Measurements from ENCODE around the gene TCL1B. TPM values are rescaled to one million over a fixed set of nuclear protein-coding genes. Genes with fewer than 3 reads are reported as not detected.

TCL1B gene
- total RNA-seq, 1 donor from 2014 or later = not detected

DNA sequence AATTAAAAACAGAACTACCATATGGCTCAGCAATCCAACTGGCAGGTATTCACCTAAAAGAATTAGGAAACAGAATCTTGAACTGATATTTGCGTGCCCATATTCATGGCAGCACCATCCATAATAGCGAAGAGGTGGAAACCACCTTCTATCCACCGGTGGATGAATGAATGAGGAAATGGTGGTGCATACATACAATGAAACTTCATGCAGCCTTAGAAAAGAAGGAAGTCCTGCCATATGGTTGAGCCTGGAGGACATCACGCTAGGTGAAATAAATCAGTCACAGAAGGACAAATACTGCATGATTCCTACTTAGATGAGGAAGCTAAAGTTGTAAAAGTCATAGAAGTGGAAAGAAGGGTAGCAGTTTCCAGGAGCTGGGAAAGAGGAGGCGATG lies 21.1 kb downstream of the TCL1B start:
- DNase-seq (ENCODE audit: low read depth) (no peak), FAIRE-seq (no peak)
- Histone ChIP-seq H3K36me3 (ENCODE audit: control insufficient read depth, insufficient read depth, low read length) (no peaks in the 10 kb centered on the region), H3K27me3 (ENCODE audit: control insufficient read depth, insufficient read depth, low read length) (no peaks in the 10 kb centered on the region), H3K4me3 (ENCODE audit: low read depth, low read length) (no peak overlapping the region)
- TF ChIP-seq, protein P1, sequence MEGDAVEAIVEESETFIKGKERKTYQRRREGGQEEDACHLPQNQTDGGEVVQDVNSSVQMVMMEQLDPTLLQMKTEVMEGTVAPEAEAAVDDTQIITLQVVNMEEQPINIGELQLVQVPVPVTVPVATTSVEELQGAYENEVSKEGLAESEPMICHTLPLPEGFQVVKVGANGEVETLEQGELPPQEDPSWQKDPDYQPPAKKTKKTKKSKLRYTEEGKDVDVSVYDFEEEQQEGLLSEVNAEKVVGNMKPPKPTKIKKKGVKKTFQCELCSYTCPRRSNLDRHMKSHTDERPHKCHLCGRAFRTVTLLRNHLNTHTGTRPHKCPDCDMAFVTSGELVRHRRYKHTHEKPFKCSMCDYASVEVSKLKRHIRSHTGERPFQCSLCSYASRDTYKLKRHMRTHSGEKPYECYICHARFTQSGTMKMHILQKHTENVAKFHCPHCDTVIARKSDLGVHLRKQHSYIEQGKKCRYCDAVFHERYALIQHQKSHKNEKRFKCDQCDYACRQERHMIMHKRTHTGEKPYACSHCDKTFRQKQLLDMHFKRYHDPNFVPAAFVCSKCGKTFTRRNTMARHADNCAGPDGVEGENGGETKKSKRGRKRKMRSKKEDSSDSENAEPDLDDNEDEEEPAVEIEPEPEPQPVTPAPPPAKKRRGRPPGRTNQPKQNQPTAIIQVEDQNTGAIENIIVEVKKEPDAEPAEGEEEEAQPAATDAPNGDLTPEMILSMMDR (IDR thresholded peaks at IDR 0.05; ENCODE audit: insufficient read depth, low read length, severe bottlenecking) = no peak

DNA sequence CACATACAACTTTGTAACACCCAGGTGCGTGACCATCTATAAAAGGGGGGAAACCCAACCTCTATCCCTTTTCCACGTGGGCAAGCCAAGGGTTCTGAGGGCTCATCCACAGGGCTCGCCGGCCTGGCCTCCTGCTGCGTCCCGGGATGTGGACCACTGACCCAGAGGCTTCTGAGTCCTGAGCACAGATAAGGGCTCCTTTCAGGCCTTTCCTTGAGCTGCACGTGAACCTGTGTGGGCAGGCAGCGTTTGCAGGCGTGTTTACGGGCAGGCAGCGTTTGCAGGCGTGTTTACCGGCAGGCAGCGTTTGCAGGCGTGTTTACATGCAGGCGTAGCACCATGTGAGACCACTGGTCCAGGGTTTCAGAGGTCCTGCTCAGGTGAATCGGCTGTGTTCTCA lies 23.9 kb downstream of the TCL1B start:
- no peak overlapping the region for H3K4me3 ChIP-seq (ENCODE audit: low read depth, low read length)
- no peaks in the 10 kb centered on the region for H3K36me3 ChIP-seq (ENCODE audit: control insufficient read depth, insufficient read depth, low read length)
- no peaks in the 10 kb centered on the region for H3K27me3 ChIP-seq (ENCODE audit: control insufficient read depth, insufficient read depth, low read length)
- FAIRE-seq (no peak), DNase-seq (ENCODE audit: low read depth) (no peak)
- TF ChIP-seq, protein P1 (IDR thresholded peaks at IDR 0.05; ENCODE audit: insufficient read depth, low read length, severe bottlenecking) = no peak

DNA sequence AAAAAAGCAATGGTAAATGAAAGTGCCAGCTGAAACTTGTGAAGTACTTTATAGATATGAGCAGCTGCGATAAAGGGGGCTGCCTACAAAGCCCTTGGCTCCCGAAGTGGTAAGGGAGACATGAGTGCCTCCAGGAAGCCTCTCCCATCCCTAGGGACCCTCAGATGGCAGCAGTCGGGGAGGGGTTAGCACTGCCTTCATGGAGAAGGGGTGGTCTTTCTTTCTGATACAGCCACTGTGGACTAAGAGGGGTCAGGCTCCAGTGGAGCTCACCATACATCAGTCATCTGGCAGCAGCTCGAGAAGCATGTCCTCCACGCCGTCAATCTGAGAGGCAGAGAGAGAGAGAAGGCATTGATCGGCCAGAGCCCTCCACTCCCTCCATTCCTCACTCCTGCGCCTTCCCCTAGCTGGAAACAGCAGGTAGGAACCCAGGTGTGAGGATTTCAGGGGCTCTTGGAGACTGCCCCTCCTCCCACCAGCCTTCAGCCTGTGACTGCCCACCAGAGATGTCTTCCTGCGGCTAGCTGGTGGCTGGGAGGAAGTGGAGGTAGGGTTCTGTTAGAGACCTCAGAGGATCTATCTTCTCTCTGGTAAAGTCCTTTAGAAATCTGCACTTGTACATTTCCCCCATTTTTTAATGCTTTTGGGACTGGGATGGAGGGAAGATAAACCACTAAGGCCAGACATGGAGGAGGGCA lies 25.4 kb downstream of the TCL1B start:
- DNase-seq (ENCODE audit: low read depth) = no peak
- Histone ChIP-seq H3K4me3 (ENCODE audit: low read depth, low read length) (no peak overlapping the region), H3K36me3 (ENCODE audit: control insufficient read depth, insufficient read depth, low read length) (no peaks in the 10 kb centered on the region), H3K27me3 (ENCODE audit: control insufficient read depth, insufficient read depth, low read length) (no peaks in the 10 kb centered on the region)
- FAIRE-seq = no peak
- TF ChIP-seq, protein P1 (IDR thresholded peaks at IDR 0.05; ENCODE audit: insufficient read depth, low read length, severe bottlenecking) = no peak

DNA sequence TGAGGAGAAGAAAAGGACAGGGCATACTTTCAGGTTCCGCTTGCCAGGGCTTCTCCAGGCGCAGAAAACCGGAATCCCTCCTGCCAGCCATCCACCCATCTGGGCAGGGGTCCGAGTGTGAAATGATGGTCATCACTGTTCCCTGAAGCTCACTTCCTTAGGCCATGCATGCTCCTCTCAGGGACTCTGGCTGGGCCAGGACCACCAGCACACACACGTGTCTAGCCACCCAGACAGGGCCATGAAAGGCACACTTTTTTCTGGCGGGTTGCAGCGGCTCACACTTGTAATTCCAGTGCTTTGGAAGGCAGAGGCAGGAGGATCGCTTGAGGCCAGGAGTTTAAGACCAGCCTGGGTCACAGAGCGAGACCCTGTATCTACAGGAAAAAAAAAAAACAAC lies 26.2 kb downstream of the TCL1B start:
- Histone ChIP-seq H3K27me3 (ENCODE audit: control insufficient read depth, insufficient read depth, low read length) (no peaks in the 10 kb centered on the region), H3K36me3 (ENCODE audit: control insufficient read depth, insufficient read depth, low read length) (no peaks in the 10 kb centered on the region), H3K4me3 (ENCODE audit: low read depth, low read length) (no peak overlapping the region)
- TF ChIP-seq, protein P1 (IDR thresholded peaks at IDR 0.05; ENCODE audit: insufficient read depth, low read length, severe bottlenecking) = no peak
- DNase-seq (ENCODE audit: low read depth) (no peak), FAIRE-seq (no peak)

DNA sequence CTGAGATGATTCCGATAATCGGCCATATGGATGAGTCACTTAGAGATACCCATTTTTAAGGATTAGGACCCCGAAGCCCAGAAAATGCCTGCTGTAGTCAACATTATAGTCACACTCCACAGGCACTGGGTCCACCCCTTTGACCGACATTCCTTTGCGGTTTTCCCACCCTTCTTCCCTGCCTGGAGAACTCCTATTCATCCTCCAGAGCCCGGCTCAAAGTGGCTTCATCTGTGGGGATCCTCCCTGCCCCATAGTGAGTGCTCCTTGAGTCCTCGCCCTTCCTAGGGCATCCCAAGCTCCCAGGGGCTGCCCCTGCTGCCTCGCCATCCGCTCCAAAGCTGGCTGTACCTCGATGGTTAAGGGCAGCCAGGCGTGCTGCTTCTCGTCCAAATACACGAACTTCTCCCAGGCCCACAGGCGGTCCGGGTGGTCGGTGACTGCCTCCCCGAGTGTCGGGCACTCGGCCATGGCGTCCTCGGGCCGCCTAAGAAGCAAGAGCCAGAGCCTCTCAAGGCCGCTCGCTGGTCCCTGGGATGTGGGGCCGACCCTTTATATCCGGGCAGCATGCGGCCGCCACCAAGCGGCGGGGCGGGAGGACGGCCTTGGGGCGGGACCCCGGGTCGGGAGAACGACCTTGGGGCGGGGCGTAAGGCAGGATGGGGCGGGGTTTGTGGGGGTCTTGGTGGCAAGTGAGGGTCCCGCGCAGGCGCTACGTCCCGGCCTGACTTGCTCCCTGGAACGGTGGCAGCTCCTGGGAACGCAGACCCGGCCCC lies 27.6 kb downstream of the TCL1B start, which contains the start of gene TCL1A:
TSS of gene TCL1A (minus strand) at position 530 of the 776 bp plus-strand sequence. CDS start at position 471, 59 bp downstream.
- Histone ChIP-seq H3K36me3 (ENCODE audit: control insufficient read depth, insufficient read depth, low read length) (no peaks in the 10 kb centered on the region), H3K4me3 (ENCODE audit: low read depth, low read length) (no peak within 1 kb of the TSS), H3K27me3 (ENCODE audit: control insufficient read depth, insufficient read depth, low read length) (no peaks in the 10 kb centered on the region)
- no peak for FAIRE-seq
- TF ChIP-seq, protein P1 (IDR thresholded peaks at IDR 0.05; ENCODE audit: insufficient read depth, low read length, severe bottlenecking) = no peak
- no peak for DNase-seq (ENCODE audit: low read depth)

All from bronchial epithelial cell (primary cell).